Measurements from ENCODE around the gene SLC48A1. TPM values are rescaled to one million over a fixed set of nuclear protein-coding genes. Genes with fewer than 3 reads are reported as not detected.

Gene SLC48A1
- total and polyA plus RNA-seq, 2 donors (not counting 3 experiments of a cell fraction or from before 2014, with no cell fraction given) = 17.3 to 20.3 TPM

DNA sequence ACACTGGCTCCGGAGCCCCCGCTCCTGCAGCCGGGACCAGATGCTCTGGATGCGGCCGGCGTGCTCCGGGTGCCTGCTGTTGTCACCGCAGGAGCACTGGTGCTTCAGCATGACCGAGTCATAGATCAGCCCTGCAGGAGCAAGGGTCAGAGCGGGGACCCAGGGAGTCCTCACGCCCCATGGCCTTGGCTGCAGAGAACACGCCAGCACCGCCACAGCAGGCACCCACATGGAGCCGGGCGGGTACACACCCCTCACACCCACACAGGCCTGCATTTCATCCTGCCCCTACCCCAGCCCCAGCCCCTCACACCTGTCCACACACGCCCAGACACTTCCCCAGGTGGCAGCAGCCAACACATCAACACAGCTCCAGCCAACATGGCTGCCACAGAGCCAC, 18.8 kb downstream of the SLC48A1 start:
- Histone ChIP-seq H3K27me3 (ENCODE audit: control insufficient read depth in 2 of 2, insufficient read depth in 2 of 2, low read length in 2 of 2) (no peaks in the 10 kb centered on the region), H3K27ac (ENCODE audit: insufficient read depth, low read depth, low read length) (no peak overlapping the region), H3K79me2 (ENCODE audit: control insufficient read depth, insufficient read depth, low read length) (peaks cover 4% of the 10 kb centered on the region), H3K9me3 (replicated peaks; ENCODE audit: control insufficient read depth, insufficient read depth, low read length) (no peaks in the 10 kb centered on the region), H4K20me1 (replicated peaks; ENCODE audit: control insufficient read depth, extremely low read depth, insufficient read depth, low read length) (no peaks in the 10 kb centered on the region), H3K4me3 (replicated peaks in 1 of 3; ENCODE audit: insufficient read depth in 1 of 3, low read depth in 1 of 3, low read length in 3 of 3) (no peak overlapping the region), H2AFZ (ENCODE audit: low read depth, low read length) (no peak overlapping the region), H3K4me2 (ENCODE audit: insufficient read depth, low read length) (no peak overlapping the region), H3K4me1 (ENCODE audit: control insufficient read depth, extremely low read depth, insufficient read depth, low read length) (no peaks in the 10 kb centered on the region), H3K9me1 (replicated peaks; ENCODE audit: control insufficient read depth, extremely low read depth, insufficient read depth, low read length) (no peaks in the 10 kb centered on the region), H3K36me3 (ENCODE audit: control insufficient read depth in 2 of 2, extremely low read depth in 1 of 2, insufficient read depth in 2 of 2, low read length in 2 of 2) (peaks cover 43 to 85% of the 10 kb centered on the region in 2 experiments), H3K9ac (replicated peaks; ENCODE audit: extremely low read depth, insufficient read depth, low read length) (no peak overlapping the region)
- intact Hi-C loops (cut with micrococcal nuclease) = no loop called here
- DNase-seq (ENCODE audit: low read depth, low spot score) (no peak), FAIRE-seq (no peak)
- dilution Hi-C loops (cut with MboI; ENCODE audit: extremely low pct_ligation_motif_present, low sequenced_read_pairs) = no loop called here
- ChIA-PET CTCF (interaction anchor here (1.7 to 15.8 kb wide), 2 partner anchors 10 to 43 kb away, joined by 5 to 427 read pairs; no protein-coding TSS in a partner anchor), POLR2A (no interaction called here)
- BruUV-seq (replicated peaks) = no TSS peak
- TF ChIP-seq POLR2A (IDR thresholded peaks at IDR 0.05; ENCODE audit: low read depth, low read length) (no peak), GATA2 (IDR thresholded peaks at IDR 0.05; ENCODE audit: insufficient read depth, insufficient read length, low read depth, low read length) (no peak), EZH2 (IDR thresholded peaks at IDR 0.05; ENCODE audit: borderline replicate concordance, low read depth, low read length, severe bottlenecking) (no peak), MYC (IDR thresholded peaks at IDR 0.05; ENCODE audit: low read depth, low read length) (no peak), FOS (IDR thresholded peaks at IDR 0.05; ENCODE audit: borderline replicate concordance, insufficient read depth, low read length) (no peak)

GRCh38 chr12:47793015-47793681, 20.1 kb downstream of the SLC48A1 start:
- Histone ChIP-seq H3K4me1 (ENCODE audit: control insufficient read depth, extremely low read depth, insufficient read depth, low read length) (no peaks in the 10 kb centered on the region), H3K4me2 (ENCODE audit: insufficient read depth, low read length) (no peak overlapping the region), H4K20me1 (replicated peaks; ENCODE audit: control insufficient read depth, extremely low read depth, insufficient read depth, low read length) (no peaks in the 10 kb centered on the region), H3K9ac (replicated peaks; ENCODE audit: extremely low read depth, insufficient read depth, low read length) (no peak overlapping the region), H3K27ac (ENCODE audit: insufficient read depth, low read depth, low read length) (no peak overlapping the region), H3K9me3 (replicated peaks; ENCODE audit: control insufficient read depth, insufficient read depth, low read length) (no peaks in the 10 kb centered on the region), H3K9me1 (replicated peaks; ENCODE audit: control insufficient read depth, extremely low read depth, insufficient read depth, low read length) (no peaks in the 10 kb centered on the region), H3K27me3 (ENCODE audit: control insufficient read depth in 2 of 2, insufficient read depth in 2 of 2, low read length in 2 of 2) (no peaks in the 10 kb centered on the region), H3K4me3 (replicated peaks in 1 of 3; ENCODE audit: insufficient read depth in 1 of 3, low read depth in 1 of 3, low read length in 3 of 3) (no peak overlapping the region), H3K79me2 (ENCODE audit: control insufficient read depth, insufficient read depth, low read length) (peaks cover 9% of the 10 kb centered on the region), H3K36me3 (ENCODE audit: control insufficient read depth in 2 of 2, extremely low read depth in 1 of 2, insufficient read depth in 2 of 2, low read length in 2 of 2) (peaks cover 36 to 84% of the 10 kb centered on the region in 2 experiments), H2AFZ (ENCODE audit: low read depth, low read length) (no peak overlapping the region)
- DNase-seq (ENCODE audit: low read depth, low spot score) (no peak), FAIRE-seq (no peak)
- intact Hi-C loops (cut with micrococcal nuclease) (no loop called here), dilution Hi-C loops (cut with MboI; ENCODE audit: extremely low pct_ligation_motif_present, low sequenced_read_pairs) (no loop called here)
- BruUV-seq (replicated peaks) = no TSS peak
- TF ChIP-seq POLR2AphosphoS5 (IDR thresholded peaks at IDR 0.05; ENCODE audit: insufficient read depth, low read depth, low read length) (no peak), GATA2 (IDR thresholded peaks at IDR 0.05; ENCODE audit: insufficient read depth, insufficient read length, low read depth, low read length) (no peak), FOS (IDR thresholded peaks at IDR 0.05; ENCODE audit: borderline replicate concordance, insufficient read depth, low read length) (no peak), EZH2 (IDR thresholded peaks at IDR 0.05; ENCODE audit: borderline replicate concordance, low read depth, low read length, severe bottlenecking) (no peak), MYC (IDR thresholded peaks at IDR 0.05; ENCODE audit: low read depth, low read length) (no peak), POLR2A (IDR thresholded peaks at IDR 0.05; ENCODE audit: low read depth, low read length) (no peak), JUN (IDR thresholded peaks at IDR 0.05; ENCODE audit: borderline replicate concordance, insufficient read depth, insufficient read length, low read depth) (no peak), CTCF (IDR thresholded peaks at IDR 0.05; ENCODE audit: extremely low read depth in 1 of 2, insufficient read depth in 1 of 2, low read depth in 1 of 2, low read length in 2 of 2) (no peak)
- TF ChIP-seq, protein P1, sequence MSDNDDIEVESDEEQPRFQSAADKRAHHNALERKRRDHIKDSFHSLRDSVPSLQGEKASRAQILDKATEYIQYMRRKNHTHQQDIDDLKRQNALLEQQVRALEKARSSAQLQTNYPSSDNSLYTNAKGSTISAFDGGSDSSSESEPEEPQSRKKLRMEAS (IDR thresholded peaks at IDR 0.05; ENCODE audit: insufficient read depth, insufficient read length) = no peak
- ChIA-PET POLR2A (interaction anchor here (0.6 kb wide), 1 partner anchor 494 kb away, joined by 3 read pairs; no protein-coding TSS in a partner anchor), CTCF (interaction anchor here (15.8 kb wide), 1 partner anchor 42 kb away, joined by 427 read pairs; no protein-coding TSS in a partner anchor)

Measured in endothelial cell of umbilical vein (primary cell).